Lung (tissue), 12 donors: ENCODE data around the gene ANKLE2. TPM values are rescaled to one million over a fixed set of nuclear protein-coding genes. Genes with fewer than 3 reads are reported as not detected.
A peak's percentile ranks its signal among the peaks of the same experiment; 100 is the strongest.

Experiments
- ATAC-seq: fragments of 200-7000 bp; cut with Tn5 transposase; one replicate; pipeline ENCODE4 v1.9.1; 2020; ENCODE audit warnings: moderate number of reproducible peaks; ENCODE audit not compliant: insufficient read depth, low FRiP score
- DNase-seq, 3 donors: peaks; one replicate each; pipeline ENCODE4 v3.0.0-alpha.2; 2013 to 2017
- H3K27ac ChIP-seq, 2 donors: one replicate each; pipeline ENCODE4 v1.5.1; 2013; ENCODE audit warnings: mild to moderate bottlenecking in 2 of 2, moderate library complexity in 2 of 2, control low read depth in 1 of 2, inconsistent platforms in 1 of 2, low read depth in 1 of 2, low read length in 1 of 2
- H3K27me3 ChIP-seq, 3 donors: one replicate each; pipeline ENCODE4 v1.5.1; 2013; ENCODE audit warnings: low read length in 2 of 3; ENCODE audit not compliant: control insufficient read depth in 3 of 3, insufficient read depth in 3 of 3
- H3K36me3 ChIP-seq, 4 donors: one replicate each; pipeline ENCODE4 v1.5.1; 2013; ENCODE audit warnings: low read length in 4 of 4, mild to moderate bottlenecking in 1 of 4, moderate library complexity in 1 of 4; ENCODE audit not compliant: control insufficient read depth in 4 of 4, insufficient read depth in 4 of 4
- H3K4me1 ChIP-seq, 5 donors: one replicate each; pipeline ENCODE4 v1.5.1; 2013; ENCODE audit warnings: low read length in 5 of 5, mild to moderate bottlenecking in 2 of 5, moderate library complexity in 1 of 5; ENCODE audit not compliant: control insufficient read depth in 5 of 5, insufficient read depth in 5 of 5
- H3K4me3 ChIP-seq: one replicate; pipeline ENCODE4 v1.5.1; 2013; ENCODE audit warnings: mild to moderate bottlenecking, control low read depth, moderate library complexity
- H3K9ac ChIP-seq, 2 donors: one replicate each; pipeline ENCODE4 v1.5.1; 2013; ENCODE audit warnings: low read length in 2 of 2, control low read depth in 1 of 2; ENCODE audit not compliant: insufficient read depth in 1 of 2
- H3K9me3 ChIP-seq, 4 donors: one replicate each; pipeline ENCODE4 v1.5.1; 2013; ENCODE audit warnings: low read length in 3 of 4, mild to moderate bottlenecking in 1 of 4, moderate library complexity in 1 of 4; ENCODE audit not compliant: control insufficient read depth in 4 of 4, insufficient read depth in 3 of 4
- CTCF ChIP-seq: IDR thresholded peaks from 2 replicates; pipeline ENCODE4 v1.5.1; 2012; ENCODE audit warnings: mild to moderate bottlenecking; ENCODE audit errors: control extremely low read depth, extremely low read depth
- WGBS, 2 donors: extraction: QIAGEN DNeasy Blood & Tissue Kit; methylation state at CpG; one replicate each; pipeline ENCODE4 v1.1.7; 2013; 5-methylcytosine and 5-hydroxymethylcytosine counted together
- polyA plus RNA-seq, 2 donors: library from polyadenylated mRNA; stranded (reverse); fragments of 200-250 nt; gene quantifications; one replicate each; pipeline ENCODE4 v1.2.1, GENCODE V29; 2013
- total RNA-seq, 2 donors: library from RNA; depleted of rRNA in 1 of 2; stranded (reverse); fragments of >200 nt in 1 of 2; gene quantifications; one replicate each; pipeline ENCODE4 v1.2.1, GENCODE V29; 2014 to 2021
- donor health status: control.
- donor health status: control.
- donor health status: Bipolar disorder and iron deficiency.
- donor health status: healthy.
- donor health status: DM: yes; HTN: yes; CAD: no.

Gene ANKLE2
- total and polyA plus RNA-seq, 4 donors = 35.9 to 60.5 (median 45.9) TPM

DNA sequence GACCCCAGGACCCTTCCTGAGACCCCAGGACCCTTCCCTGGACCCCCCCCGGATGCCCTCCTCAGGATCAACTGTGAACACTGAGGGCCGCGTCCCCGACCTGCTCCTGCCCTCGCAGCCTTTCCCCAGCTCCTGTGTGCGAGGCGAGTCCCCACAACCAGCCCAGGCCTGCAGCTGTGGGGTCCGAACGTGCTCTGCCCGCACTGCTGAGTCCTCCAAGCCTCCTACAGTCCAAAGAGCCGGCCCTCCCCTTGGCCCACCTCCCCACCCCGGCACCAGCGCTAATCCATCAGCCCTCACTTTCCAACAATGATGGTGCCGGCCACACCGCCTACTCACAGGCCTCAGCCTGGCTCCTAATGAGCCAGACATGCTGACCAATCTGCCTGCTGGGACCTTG lies 26.2 kb upstream of the ANKLE2 start:
- Histone ChIP-seq H3K4me3 (no peak overlapping the region), H3K4me1 (no peaks in the 10 kb centered on the region), H3K9ac (no peak overlapping the region), H3K36me3 (peaks cover 17 to 68% (median 26%) of the 10 kb centered on the region in 4 donors), H3K27me3 (no peaks in the 10 kb centered on the region), H3K27ac (no peak overlapping the region), H3K9me3 (peaks cover 0 to 3% (median 0%) of the 10 kb centered on the region in 4 donors)
- 86 to 95% methylated on average over 7 to 15 of the region's 15 CpGs for WGBS, 2 donors
- ATAC-seq (no peak), DNase-seq (no peak)
- TF ChIP-seq CTCF = no peak

DNA sequence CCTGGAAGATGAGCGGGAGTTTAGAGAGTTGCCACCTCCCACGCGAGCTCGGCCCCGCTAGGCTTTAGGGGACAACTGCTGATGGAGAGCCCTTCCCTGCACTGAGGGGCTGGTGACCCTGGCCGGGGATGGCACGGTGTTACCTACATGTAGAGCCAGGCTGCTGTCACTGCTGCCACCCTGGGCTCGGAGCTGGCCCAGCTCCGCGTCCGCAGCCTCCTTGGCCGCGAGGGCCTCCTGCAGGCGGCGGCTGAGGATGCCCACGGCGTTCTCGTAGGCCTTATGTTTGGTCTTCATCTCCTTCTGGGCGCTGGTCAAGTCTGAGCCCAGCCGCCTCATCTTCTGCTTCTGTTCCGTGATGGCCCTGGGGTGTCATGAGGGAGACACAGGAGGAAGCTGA lies 24.6 kb upstream of the ANKLE2 start:
- H3K27me3 ChIP-seq = no peaks in the 10 kb centered on the region
- no peak for ATAC-seq
- peaks cover 0 to 3% (median 0%) of the 10 kb centered on the region in 4 donors for H3K9me3 ChIP-seq

GRCh38 chr12:132784580-132784979 lies 22.9 kb upstream of the ANKLE2 start:
- H3K27ac ChIP-seq = no peak overlapping the region
- H3K4me1 ChIP-seq = no peaks in the 10 kb centered on the region
- H3K9me3 ChIP-seq = peaks cover 0 to 3% (median 0%) of the 10 kb centered on the region in 4 donors
- H3K4me3 ChIP-seq = no peak overlapping the region
- no peak for ATAC-seq
- no peak for TF ChIP-seq CTCF
- no peaks in the 10 kb centered on the region for H3K27me3 ChIP-seq
- DNase-seq = no peak
- peaks cover 22 to 81% (median 36%) of the 10 kb centered on the region in 4 donors for H3K36me3 ChIP-seq
- 88 to 92% methylated on average over 9 of the region's 9 CpGs for WGBS, 2 donors
- H3K9ac ChIP-seq = no peak overlapping the region

More for the DNA sequence above, 24.6 kb upstream of the ANKLE2 start:
- 92 to 96% methylated on average over 21 of the region's 21 CpGs for WGBS, 2 donors
- Histone ChIP-seq H3K4me3 (peak overlapping the region; percentile 10), H3K36me3 (peaks cover 16 to 73% (median 29%) of the 10 kb centered on the region in 4 donors), H3K4me1 (no peaks in the 10 kb centered on the region), H3K9ac (no peak overlapping the region), H3K27ac (no peak overlapping the region)
- TF ChIP-seq CTCF = no peak
- no peak for DNase-seq
